Mucosa of rectum (tissue), 2 donors: Measurements from ENCODE around the gene YPEL1.

Experiments used
- H3K27ac ChIP-seq, 2 donors: one replicate each; pipeline ENCODE4 v1.7.0; 2013; ENCODE audit warnings: inconsistent platforms in 2 of 2, low read depth in 2 of 2, low read length in 2 of 2
- H3K27me3 ChIP-seq, 2 donors: one replicate each; pipeline ENCODE4 v1.7.0; 2013; ENCODE audit warnings: low read length in 2 of 2; ENCODE audit not compliant: control insufficient read depth in 2 of 2, insufficient read depth in 2 of 2
- H3K36me3 ChIP-seq, 2 donors: one replicate each; pipeline ENCODE4 v1.7.0; 2013; ENCODE audit warnings: low read length in 2 of 2; ENCODE audit not compliant: control insufficient read depth in 2 of 2, insufficient read depth in 2 of 2
- H3K4me1 ChIP-seq, 2 donors: one replicate each; pipeline ENCODE4 v1.7.0; 2013; ENCODE audit warnings: low read length in 2 of 2, mild to moderate bottlenecking in 1 of 2; ENCODE audit not compliant: control insufficient read depth in 2 of 2, insufficient read depth in 2 of 2
- H3K4me3 ChIP-seq, 2 donors: one replicate each; pipeline ENCODE4 v1.7.0; 2013; ENCODE audit warnings: low read length in 2 of 2
- H3K9ac ChIP-seq, 2 donors: one replicate each; pipeline ENCODE4 v1.7.0; 2013; ENCODE audit warnings: low read length in 2 of 2, low read depth in 1 of 2, mild to moderate bottlenecking in 1 of 2
- H3K9me3 ChIP-seq, 2 donors: one replicate each; pipeline ENCODE4 v1.7.0; 2013; ENCODE audit warnings: low read length in 2 of 2; ENCODE audit not compliant: control insufficient read depth in 2 of 2
- donor health status: healthy.
- donor health status: Normal muscosa, but diverticular disease.

YPEL1 gene

GRCh38 chr22:21762712-21763581, 27.4 kb upstream of the YPEL1 start:
- Histone ChIP-seq H3K27me3 (no peaks in the 10 kb centered on the region), H3K27ac (no peak overlapping the region), H3K4me3 (no peak overlapping the region), H3K9me3 (no peaks in the 10 kb centered on the region), H3K9ac (no peak overlapping the region), H3K4me1 (no peaks in the 10 kb centered on the region), H3K36me3 (peaks cover 70 to 72% of the 10 kb centered on the region in 2 donors)

GRCh38 chr22:21761994-21762680, 26.5 kb upstream of the YPEL1 start:
- Histone ChIP-seq H3K36me3 (peaks cover 64 to 66% of the 10 kb centered on the region in 2 donors), H3K9ac (no peak overlapping the region), H3K27ac (no peak overlapping the region)

GRCh38 chr22:21761086-21761485, 25.5 kb upstream of the YPEL1 start:
- no peak overlapping the region for H3K9ac ChIP-seq
- peaks cover 55 to 57% of the 10 kb centered on the region in 2 donors for H3K36me3 ChIP-seq
- no peak overlapping the region for H3K27ac ChIP-seq

More at GRCh38 chr22:21761994-21762680, 26.5 kb upstream of the YPEL1 start:
- no peaks in the 10 kb centered on the region for H3K27me3 ChIP-seq
- H3K9me3 ChIP-seq = no peaks in the 10 kb centered on the region
- no peak overlapping the region for H3K4me3 ChIP-seq
- H3K4me1 ChIP-seq = no peaks in the 10 kb centered on the region

GRCh38 chr22:21760640-21761039, 25.0 kb upstream of the YPEL1 start:
- Histone ChIP-seq H3K27ac (no peak overlapping the region), H3K9me3 (no peaks in the 10 kb centered on the region), H3K27me3 (no peaks in the 10 kb centered on the region), H3K9ac (no peak overlapping the region), H3K36me3 (peaks cover 53 to 54% of the 10 kb centered on the region in 2 donors), H3K4me3 (no peak overlapping the region), H3K4me1 (no peaks in the 10 kb centered on the region)

More at GRCh38 chr22:21761086-21761485, 25.5 kb upstream of the YPEL1 start:
- H3K27me3 ChIP-seq = no peaks in the 10 kb centered on the region
- H3K4me1 ChIP-seq = no peaks in the 10 kb centered on the region
- no peak overlapping the region for H3K4me3 ChIP-seq
- H3K9me3 ChIP-seq = no peaks in the 10 kb centered on the region

- Histone ChIP-seq H3K36me3 (peaks cover 46% of the 10 kb centered on the region in 2 donors), H3K9ac (no peak overlapping the region), H3K27ac (no peak overlapping the region), H3K4me1 (no peaks in the 10 kb centered on the region), H3K9me3 (no peaks in the 10 kb centered on the region), H3K4me3 (no peak overlapping the region), H3K27me3 (no peaks in the 10 kb centered on the region)
These were observed 24.2 kb upstream of the YPEL1 start for GRCh38 chr22:21759646-21760376.

GRCh38 chr22:21759093-21759492, 23.5 kb upstream of the YPEL1 start:
- Histone ChIP-seq H3K9me3 (no peaks in the 10 kb centered on the region), H3K27me3 (no peaks in the 10 kb centered on the region), H3K36me3 (peaks cover 38 to 39% of the 10 kb centered on the region in 2 donors), H3K27ac (no peak overlapping the region), H3K4me1 (no peaks in the 10 kb centered on the region), H3K4me3 (no peak overlapping the region), H3K9ac (no peak overlapping the region)

GRCh38 chr22:21758091-21758864, 22.7 kb upstream of the YPEL1 start:
- no peaks in the 10 kb centered on the region for H3K27me3 ChIP-seq
- no peak overlapping the region for H3K27ac ChIP-seq
- H3K4me3 ChIP-seq = no peak overlapping the region
- peaks cover 30 to 35% of the 10 kb centered on the region in 2 donors for H3K36me3 ChIP-seq
- no peak overlapping the region for H3K9ac ChIP-seq
- no peaks in the 10 kb centered on the region for H3K4me1 ChIP-seq
- H3K9me3 ChIP-seq = no peaks in the 10 kb centered on the region

- Histone ChIP-seq H3K9ac (no peak overlapping the region), H3K4me1 (no peaks in the 10 kb centered on the region), H3K27me3 (no peaks in the 10 kb centered on the region), H3K4me3 (no peak overlapping the region), H3K9me3 (no peaks in the 10 kb centered on the region), H3K27ac (no peak overlapping the region), H3K36me3 (peaks cover 11 to 13% of the 10 kb centered on the region in 2 donors)
These were observed 20.3 kb upstream of the YPEL1 start for GRCh38 chr22:21755851-21756284.

- Histone ChIP-seq H3K9me3 (no peaks in the 10 kb centered on the region), H3K9ac (no peak overlapping the region), H3K27ac (no peak overlapping the region), H3K27me3 (no peaks in the 10 kb centered on the region), H3K4me1 (no peaks in the 10 kb centered on the region), H3K36me3 (peaks cover 9 to 11% of the 10 kb centered on the region in 2 donors), H3K4me3 (no peak overlapping the region)
These were observed 18.9 kb upstream of the YPEL1 start for GRCh38 chr22:21754523-21754922.
